Measurements from ENCODE around the gene BTC.

- TF ChIP-seq MTF1 (CRISPR knock-in tag; IDR thresholded peaks at IDR 0.05) (no peak), TRIM24 (CRISPR knock-in tag; IDR thresholded peaks at IDR 0.05) (no peak), RELA (CRISPR knock-in tag; IDR thresholded peaks at IDR 0.05) (no peak), POLR2AphosphoS5 (IDR thresholded peaks at IDR 0.05; ENCODE audit: low read depth, low read length) (no peak), U2AF1 (optimal IDR thresholded peaks at IDR 0.05; ENCODE audit: low read depth, low read length) (no peak), CBFB (CRISPR knock-in tag; IDR thresholded peaks at IDR 0.05) (no peak), ZNF558 (CRISPR knock-in tag; IDR thresholded peaks at IDR 0.05; ENCODE audit: borderline replicate concordance) (no peak), TCF12 (IDR thresholded peaks at IDR 0.05) (no peak), TCF12 (CRISPR knock-in tag; IDR thresholded peaks at IDR 0.05) (no peak), SALL2 (CRISPR knock-in tag; IDR thresholded peaks at IDR 0.05) (no peak), RBM39 (IDR thresholded peaks at IDR 0.05; ENCODE audit: low read depth, low read length, poor library complexity, severe bottlenecking) (no peak), JUNB (CRISPR knock-in tag; IDR thresholded peaks at IDR 0.05; ENCODE audit: borderline replicate concordance) (no peak), ZNF557 (CRISPR knock-in tag; IDR thresholded peaks at IDR 0.05) (no peak), ZNF891 (CRISPR knock-in tag; IDR thresholded peaks at IDR 0.05) (no peak)
Observed at GRCh38 chr4:74838746-74839370, 44.5 kb upstream of the BTC start.
